HG02571 (cell line): ENCODE data around the gene MINDY4.
"Not testable (repeated sequence)": the region's sequence is repeated elsewhere in the genome, so short reads cannot be mapped to it uniquely, and the experiment has no call there.

ENCODE experiments used
- ATAC-seq: cut with Tn5 transposase; IDR thresholded peaks from one replicate; pipeline ENCODE4 v1.9.1; 2021; ENCODE audit warnings: mild to moderate bottlenecking, moderate library complexity; ENCODE audit not compliant: unreplicated experiment

Gene MINDY4

DNA sequence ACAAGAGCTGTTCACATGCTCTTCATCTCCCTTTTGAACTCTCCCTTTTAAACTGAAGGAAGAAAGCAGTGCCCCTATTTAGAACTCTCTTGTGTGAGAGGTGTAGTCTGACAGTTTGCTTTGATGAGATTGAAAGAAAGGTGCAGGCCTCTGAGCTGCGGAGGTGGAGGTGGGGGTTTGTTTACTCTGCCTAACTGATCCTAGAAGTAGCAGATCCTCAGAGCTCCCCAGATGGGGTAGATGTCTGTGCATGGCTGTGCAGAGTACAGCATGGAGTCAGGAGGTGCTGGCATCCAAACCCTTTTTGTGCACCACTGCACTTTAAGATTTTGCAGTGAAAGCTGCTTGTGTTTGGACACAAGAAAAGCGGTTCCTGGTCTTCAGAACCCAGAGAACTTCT is 58.3 kb downstream of the MINDY4 start:
- no peak for ATAC-seq

DNA sequence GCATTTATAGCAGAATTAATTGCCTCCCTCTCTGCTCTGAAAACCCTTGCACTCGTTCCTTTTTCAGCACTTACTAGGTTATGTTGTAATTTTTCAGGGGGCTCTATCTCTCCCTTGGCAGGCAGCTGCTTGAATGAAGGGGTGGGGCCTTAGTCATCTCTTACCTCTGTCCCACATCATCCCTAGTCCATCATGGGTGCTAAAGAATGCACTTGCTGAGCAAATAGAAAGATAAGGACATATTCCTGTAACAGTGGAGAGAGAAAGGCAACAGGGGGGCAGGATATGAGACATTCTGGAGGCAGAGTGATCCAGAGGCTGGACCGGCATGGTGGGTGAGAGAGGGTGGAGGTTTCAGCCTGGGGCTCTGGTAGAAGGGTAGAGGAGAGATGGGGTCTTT is 60.0 kb downstream of the MINDY4 start:
- no peak for ATAC-seq

DNA sequence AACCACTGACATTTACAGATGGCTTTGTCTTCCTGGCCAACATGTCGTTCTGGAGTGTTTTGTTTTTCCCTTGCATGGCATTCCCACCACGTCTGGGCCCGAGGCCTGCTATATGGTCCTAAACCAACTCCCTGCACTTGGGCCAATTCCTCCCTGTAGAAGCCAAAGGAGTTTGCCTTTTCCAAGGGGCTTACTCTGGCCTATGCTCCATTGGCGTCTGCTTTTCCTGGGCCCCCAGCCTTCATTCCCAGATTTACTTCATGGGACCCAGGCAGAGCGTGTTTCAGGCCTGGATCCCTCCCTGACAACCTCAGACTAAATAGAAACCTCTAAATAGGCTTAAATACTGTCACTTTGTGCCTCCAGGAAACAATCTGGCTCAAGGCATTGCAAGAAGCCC is 60.7 kb downstream of the MINDY4 start:
- no peak for ATAC-seq

DNA sequence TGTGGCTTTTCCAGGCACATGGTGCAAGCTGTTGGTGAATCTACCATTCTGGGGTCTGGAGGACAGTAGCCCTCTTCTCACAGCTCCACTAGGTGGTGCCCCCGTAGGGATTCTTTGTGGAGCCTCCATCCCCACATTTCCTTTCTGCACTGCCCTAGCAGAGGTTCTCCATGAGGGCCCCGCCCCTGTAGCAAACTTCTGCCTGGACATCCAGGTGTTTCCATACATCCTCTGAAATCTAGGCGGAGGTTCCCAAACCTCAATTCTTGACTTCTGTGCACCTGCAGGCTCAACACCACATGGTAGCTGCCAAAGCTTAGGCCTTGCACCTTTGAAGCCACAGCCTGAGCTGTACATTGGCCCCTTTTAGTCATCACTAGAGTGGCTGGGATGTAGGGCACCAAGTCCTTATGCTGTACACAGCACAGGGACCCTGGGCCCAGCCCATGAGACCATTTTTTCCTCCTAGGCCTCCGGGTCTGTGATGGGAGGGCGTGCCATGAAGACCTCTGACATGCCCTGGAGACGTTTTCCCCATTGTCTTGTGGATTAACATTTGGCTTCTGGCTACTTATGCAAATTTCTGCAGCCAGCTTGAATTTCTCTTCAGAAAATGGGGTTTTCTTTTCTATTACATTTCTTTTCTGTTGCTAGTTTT is 62.9 kb downstream of the MINDY4 start:
- not testable (repeated sequence) for ATAC-seq

DNA sequence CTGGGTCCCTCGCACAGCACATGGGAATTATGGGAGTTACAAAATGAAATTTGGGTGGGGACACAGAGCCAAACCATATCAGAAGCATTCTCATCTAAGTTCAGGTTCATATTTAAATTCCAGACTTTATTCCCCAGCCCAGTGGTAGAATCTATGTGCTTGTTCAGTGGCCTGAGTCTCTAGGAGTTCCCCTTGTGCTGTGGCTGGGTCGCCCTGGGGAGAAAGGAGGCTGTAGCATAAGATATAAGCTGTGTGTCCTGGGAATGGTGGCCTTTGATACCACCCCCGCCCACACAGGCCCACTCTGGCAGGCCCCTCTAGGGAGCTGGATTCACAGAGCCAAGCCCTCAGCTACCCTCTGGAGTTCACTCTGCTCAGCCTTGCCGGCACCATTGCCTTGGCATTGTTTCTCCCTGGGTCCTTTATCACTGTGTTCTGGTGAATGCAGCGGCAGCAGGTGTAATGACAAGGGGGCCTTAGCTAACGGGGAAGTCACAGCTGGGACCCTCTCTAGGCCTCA is 64.2 kb downstream of the MINDY4 start:
- no peak for ATAC-seq

DNA sequence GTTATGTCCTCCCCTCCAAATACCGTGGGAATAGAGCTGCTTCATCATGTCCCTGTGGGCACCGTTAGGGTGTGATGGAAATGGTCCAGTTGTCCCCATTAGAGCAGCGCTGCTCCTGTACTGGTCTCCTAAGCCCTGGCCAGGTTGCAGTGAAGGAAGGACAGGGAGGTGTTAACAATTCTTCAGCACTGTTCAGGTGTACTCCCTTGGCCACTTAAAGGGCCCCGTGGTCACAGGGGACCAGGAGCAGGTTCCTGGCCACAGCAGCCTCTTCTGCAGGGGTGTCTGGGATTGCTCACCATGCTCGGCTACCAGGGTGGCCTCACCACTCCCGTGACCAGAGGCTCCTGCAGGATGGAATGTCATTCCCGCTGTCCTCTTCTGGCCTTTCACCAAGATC is 65.8 kb downstream of the MINDY4 start:
- no peak for ATAC-seq

DNA sequence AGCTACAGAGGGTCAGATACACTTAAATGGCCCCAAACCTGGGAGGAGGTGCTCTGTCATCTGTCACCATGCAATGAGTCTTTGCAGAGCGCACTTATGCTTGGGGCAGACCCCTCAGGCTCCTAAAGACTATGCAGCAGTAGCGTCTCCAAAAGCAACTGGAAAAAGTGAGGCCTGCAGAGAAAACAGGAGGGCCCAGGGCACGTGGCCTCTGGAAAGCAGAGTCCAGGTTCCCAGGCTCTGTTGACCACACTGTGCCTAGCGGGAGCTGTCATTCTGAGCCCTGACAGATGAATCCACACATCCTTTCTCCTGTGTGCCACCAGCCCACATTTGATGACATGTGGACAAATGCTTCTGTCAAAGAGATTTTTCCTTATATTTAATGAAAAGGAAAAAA is 66.4 kb downstream of the MINDY4 start:
- ATAC-seq, result no peak

DNA sequence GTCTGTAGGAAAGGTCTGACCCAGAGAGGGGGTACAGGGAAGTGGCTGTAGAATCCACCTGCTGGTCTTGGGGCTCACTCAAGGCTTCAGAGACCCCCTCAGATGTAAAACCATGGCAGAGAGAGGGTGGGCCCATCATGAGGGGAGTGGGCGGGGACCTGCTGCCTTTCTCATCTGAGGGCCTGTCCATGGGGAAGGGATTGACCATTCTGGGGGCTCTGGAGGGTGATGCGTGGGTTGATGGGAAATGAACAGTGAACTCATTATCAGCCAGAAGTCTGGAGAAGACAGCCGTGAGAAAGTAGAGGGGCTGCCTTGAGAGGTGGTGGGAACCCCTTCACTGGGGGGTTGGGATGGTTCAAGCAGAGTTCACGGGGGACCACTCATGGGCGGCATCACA is 66.8 kb downstream of the MINDY4 start:
- ATAC-seq, result no peak

DNA sequence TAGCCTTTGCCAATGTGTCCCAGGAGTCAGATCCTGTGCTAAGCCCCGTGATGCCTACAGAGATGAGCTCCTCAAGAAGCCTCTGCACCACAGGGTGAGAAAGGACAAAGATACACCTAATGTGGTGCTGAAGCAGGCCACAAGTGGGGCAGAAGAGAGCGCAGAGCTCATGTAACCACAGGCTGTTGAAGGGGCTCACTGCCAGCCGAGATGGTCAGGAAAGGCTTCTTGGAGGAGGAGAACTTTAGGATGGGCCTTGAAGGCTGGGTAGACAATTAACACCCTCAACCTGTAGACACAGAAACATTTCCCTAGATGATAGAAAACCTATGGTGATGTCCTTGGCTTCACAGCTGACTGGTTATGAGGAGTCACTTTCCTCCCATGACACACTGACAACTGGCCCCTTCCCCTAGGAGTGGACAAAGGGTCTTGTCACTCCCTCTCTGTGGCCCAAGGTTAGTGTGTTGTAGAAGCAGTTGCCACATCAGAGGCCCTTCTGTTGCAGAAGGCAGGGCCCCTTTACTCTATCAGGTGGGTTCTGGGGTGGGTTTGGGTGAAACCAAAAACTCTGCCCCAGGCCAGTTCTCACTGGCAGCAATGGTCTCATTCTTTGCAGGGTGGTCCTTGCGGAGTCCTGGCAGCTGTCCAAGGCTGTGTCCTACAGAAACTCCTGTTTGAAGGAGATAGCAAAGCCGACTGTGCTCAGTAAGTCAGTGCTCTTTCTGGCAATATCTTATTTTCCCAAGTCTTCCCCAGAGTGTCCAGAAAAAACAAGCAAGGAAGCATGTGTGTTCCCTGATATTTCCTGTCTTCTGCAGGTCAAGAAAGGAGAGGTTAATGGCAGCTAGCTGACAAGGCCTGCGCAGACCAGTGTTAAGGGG is 69.2 kb downstream of the MINDY4 start:
- ATAC-seq, result no peak

DNA sequence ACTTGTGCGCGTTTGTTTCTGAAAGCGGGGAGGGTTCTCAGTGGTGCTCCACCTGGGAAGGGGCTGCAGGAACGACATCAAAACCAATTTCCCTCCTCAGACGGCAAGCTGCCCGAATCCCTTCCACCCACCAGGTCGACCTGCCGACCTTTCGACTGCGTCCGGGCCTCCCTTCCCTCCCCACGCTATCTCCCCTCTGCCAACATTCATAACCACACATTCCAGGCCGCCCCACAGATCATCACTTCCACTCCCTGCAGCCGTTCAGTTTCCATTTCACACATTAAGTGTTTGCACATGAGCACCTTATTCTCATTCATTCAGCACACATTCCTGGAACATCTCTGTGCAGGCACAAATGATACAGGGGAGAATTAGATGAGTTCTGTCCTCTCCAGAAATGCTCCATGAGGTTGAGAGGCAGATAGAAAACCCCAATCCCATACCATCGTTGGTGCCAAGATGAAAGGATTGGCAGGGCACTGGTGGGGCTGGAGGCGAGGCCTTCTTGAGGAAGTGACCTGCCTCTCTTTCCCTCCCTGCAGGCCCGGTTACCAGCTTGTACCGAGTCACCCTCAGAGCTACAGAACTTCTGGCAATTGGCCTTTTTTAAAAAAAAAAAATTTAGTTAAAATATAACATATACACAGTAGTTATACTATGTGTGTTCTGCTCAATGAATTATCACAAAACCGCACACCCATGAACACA is 70.0 kb downstream of the MINDY4 start:
- no peak for ATAC-seq

DNA sequence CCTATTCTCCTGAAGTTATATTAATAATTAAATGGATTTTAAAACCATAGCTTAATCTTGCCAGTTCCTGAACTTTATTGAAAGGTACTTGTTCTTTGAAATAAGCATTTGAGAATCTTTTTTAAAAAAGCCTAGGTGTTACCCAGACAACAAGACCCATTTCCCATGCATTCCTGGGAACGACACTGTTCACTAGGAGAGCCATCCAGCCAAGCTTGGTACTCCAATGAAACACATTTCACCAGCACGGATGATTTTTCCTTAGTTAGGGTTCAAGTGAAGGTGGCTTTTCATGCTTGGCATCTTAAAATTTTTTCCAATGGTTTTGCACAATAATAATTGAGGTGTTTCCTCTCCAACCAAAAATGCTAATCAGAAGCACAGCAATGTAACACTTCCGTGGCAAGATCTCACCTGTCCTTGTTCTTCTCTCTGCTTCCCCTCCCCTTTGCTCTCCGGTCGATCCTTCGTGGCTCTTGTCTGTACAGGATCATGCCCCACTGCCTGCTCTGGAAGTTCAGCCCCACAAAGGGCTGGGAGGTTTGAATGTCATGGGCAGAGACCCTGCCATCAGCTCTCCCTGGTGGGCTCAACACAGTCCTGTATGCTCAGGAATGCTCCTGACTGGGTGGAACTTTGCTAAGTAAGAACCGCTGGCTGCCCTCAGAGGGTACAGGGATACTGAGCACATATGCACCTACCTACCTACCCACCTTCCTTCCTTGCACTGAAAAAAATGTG is 70.8 kb downstream of the MINDY4 start:
- ATAC-seq, result no peak

DNA sequence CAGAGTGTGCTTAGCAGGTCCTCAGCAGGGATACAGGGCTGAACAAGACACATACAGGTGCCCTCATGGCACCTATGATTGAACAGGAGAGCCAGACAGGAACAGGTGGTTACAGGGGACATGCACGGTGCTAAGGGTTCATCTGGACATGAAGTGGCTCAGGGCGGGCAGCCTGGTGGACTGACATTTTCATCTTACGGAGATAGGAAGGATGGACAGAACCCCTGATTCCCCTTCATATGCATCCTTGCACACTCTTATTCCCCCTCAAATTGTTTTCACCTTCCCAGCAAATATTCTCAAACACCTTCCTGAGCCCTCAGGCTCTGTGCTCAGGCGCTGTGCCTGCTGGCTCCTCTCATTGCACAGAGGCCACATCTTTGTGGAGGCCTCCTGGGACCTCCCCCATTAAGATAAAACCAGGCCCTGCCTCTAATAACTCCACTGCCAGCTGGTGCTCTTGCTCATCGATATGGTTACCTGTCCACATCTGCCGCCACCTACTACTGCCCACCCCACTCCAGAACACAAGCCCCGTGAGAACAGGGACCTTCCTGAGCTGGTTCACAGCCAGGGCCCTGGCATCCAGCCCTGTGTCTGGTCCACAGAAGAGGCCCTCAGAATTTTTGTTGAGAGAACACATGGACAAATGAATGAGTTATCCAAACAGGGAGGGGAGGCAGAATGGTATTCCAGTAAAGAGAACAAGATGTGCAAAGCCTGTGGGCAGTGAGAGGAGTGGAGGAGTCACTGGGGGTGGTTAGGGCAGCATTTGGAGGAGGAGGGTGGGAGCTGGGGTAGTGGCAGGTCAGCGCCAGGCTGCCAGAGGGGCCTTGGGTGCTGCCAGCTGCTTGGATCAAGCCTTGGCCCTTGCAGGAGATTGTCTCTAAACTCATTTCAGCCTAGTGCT is 71.6 kb downstream of the MINDY4 start:
- no peak for ATAC-seq

DNA sequence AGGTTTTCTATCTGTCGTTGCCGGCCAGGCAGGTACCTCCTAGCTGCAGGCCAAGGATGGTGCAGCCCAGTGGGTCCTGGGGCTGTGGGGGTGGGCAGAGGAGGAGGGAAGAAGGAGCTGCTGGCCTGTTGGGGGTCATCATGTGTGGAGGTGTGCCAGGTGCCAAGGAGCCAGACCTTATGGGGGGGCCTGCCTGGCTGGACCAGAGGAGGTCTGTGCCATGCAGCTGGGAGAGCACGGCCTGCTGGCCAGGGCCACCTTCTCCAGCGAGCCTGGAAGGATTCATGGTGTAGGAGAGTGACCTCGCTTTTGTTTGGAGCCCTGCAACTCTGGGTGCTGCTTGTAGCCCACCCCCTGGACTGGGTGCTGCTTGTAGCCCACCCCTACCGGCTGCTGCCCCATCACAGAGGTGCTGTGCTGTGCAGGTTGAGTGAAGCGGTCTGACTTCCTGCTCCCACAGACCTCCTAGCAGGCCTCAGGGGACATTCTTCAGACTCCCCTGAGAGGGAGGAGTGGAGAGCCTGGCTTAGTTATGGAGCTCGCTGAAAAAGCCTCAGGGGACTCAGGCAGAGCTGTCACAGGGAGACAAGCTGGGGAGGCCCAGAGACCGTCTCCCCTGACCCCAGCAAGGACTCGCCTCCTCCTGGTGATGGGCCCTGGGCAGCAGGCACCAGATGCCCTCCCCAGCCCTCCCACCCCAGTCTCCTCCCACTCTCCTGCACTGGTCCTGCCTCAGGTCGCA is 72.7 kb downstream of the MINDY4 start:
- ATAC-seq, result no peak

DNA sequence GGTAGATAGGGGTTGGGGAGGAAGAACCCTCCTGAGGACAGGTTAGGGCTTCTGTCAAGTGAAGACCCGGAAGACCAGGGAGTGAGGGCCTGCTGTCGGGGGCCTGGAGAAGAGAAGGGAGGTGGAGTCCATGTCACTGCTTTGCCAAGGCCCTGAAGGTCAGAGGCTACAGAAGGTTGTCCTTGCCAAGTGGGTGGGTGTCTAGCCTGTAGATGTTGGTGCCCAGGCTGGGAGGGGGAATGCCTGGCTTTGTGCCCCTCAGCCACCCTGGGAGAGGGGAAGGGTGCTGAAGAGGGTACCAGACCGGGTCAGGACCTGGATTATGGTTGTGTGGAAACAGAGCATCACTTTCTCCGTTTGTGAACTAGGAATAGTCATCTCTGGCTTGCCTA is 73.3 kb downstream of the MINDY4 start:
- ATAC-seq, result no peak

DNA sequence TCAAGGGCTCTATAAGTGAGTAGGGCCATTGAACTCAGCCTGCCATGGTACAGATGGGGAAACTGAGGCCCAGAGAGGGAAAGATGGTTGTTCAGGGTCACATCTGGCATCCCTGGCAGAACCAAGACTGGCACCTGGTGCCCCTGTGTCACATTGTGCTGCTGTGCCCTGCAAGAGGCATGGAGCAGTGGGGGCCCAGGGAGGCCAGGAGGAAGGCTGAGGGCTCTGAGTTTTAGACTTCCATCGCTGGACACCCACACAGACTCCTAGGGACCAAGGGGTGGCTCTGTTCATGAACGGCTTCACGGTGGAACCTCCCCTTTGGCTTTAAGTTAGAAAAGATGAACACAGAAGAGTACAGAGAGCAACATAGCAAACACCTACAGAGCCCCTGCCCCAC is 73.7 kb downstream of the MINDY4 start:
- ATAC-seq, result no peak

DNA sequence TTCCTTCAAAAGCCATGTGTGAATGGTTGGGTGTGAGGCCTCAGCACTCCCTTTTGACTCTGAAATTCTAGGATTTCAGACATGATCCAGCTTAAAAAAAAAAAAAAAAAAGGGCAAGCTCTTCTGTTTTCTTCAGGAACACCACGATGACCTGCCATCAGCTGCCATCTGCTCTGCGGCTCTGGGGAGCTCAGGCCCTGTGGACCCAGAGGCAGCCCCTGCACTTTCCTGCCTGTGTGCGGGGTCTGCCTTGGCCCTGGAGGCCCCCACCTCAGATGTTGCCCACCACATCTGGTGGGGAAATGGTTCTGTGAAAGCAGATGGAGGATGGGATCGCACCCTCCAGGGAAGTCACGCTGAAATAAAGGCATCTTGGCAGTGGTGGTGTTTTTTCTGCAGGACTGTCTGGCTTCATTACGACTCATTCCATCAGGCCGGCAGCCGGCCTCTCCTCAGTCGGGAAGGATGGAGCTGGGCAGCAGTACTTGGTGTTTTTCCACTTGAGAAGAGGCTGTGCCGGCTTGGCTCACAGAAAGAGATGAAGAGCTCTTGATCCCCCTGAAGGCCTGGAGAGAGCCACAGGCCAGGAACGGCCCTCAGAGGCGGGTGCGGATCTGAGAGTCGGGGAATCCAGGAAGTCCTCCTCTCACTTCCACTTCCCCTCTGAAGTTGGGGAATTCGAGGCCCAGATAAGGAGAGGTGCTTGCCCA is 74.4 kb downstream of the MINDY4 start:
- no peak for ATAC-seq

DNA sequence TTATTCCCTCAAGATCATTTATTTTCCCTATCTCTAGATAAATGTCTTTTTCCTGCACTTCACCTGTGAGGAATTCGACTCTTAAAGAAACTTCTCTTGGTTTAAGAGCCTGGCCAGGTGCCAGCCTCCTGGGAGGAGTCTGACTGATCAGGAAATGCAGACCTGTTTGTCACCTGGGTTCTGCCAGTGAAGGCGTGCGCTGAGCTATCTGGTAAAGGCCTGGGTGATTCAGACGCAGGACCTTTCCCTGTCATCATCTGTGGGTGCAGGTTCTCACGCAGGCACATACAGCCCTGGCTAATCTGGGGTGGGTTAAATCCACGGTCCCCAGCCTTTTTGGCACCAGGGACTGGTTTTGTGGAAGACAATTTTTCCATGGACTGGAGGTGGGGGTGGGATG is 75.2 kb downstream of the MINDY4 start:
- ATAC-seq, result no peak

DNA sequence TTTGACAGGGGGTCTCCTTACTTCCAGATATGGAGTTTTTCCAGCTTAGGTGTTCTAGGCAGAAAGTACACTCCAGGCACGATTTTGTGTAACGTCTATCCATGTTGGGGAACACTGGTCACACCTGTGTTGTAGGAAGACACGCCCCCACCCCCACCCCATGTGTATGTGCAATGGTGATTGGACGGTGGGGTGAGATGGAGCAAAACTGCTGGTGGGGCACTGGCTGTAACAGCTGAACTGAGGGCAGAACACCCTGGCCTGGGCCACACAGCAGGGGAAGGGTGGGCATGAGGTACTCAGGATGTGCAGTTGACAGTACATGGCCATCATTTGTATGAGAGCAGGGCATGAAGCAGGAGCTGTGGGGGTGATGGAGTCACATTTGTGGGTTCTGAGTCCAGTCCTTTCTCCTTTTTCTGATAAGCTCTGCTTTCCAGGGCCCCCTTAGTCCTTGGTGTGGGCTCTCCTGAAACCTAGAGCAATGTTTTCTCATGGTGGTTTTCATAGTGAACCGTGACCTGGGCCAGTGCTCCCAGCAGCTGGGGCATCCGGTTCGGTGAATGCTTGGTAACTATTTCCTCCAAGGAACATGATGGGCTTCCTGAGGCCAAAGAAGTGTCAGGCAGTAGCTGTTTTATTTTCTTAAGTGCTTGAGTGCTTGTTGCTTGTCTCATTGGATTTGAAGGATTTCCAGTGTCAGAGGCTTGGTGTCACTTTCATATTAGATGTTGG is 77.1 kb downstream of the MINDY4 start:
- ATAC-seq, result no peak
